Measurements from ENCODE around the gene UEVLD. TPM values are rescaled to one million over a fixed set of nuclear protein-coding genes. Genes with fewer than 3 reads are reported as not detected.

The UEVLD gene
- total RNA-seq, 1 donor: 33.2 TPM

DNA sequence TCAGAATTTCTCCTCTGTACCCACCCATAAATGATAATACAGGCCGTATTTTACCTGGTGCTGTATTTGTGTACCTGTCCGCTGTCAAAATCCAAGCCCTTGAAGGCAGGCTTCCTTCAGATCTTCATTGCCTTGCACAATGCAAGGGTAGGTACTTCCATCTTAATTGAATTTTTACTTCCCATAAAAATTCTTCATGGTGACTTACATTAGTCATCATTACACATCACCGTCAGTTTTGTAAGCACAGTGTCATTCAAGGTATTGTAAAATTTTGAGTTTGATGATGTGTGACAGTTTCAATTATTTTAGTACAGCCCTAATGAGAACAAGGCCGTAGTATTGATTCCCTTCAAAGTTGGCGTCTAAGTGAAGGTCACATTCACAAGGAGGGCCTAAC, 61.0 kb downstream of the UEVLD start:
- H3K4me3 ChIP-seq (ENCODE audit: low read depth, low read length): peak overlapping the region; percentile 96
- TF ChIP-seq, protein P1, sequence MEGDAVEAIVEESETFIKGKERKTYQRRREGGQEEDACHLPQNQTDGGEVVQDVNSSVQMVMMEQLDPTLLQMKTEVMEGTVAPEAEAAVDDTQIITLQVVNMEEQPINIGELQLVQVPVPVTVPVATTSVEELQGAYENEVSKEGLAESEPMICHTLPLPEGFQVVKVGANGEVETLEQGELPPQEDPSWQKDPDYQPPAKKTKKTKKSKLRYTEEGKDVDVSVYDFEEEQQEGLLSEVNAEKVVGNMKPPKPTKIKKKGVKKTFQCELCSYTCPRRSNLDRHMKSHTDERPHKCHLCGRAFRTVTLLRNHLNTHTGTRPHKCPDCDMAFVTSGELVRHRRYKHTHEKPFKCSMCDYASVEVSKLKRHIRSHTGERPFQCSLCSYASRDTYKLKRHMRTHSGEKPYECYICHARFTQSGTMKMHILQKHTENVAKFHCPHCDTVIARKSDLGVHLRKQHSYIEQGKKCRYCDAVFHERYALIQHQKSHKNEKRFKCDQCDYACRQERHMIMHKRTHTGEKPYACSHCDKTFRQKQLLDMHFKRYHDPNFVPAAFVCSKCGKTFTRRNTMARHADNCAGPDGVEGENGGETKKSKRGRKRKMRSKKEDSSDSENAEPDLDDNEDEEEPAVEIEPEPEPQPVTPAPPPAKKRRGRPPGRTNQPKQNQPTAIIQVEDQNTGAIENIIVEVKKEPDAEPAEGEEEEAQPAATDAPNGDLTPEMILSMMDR (IDR thresholded peaks at IDR 0.05; ENCODE audit: insufficient read depth, low read depth, low read length): no peak
- peak; percentile 23 for DNase-seq (ENCODE audit: low read depth)

DNA sequence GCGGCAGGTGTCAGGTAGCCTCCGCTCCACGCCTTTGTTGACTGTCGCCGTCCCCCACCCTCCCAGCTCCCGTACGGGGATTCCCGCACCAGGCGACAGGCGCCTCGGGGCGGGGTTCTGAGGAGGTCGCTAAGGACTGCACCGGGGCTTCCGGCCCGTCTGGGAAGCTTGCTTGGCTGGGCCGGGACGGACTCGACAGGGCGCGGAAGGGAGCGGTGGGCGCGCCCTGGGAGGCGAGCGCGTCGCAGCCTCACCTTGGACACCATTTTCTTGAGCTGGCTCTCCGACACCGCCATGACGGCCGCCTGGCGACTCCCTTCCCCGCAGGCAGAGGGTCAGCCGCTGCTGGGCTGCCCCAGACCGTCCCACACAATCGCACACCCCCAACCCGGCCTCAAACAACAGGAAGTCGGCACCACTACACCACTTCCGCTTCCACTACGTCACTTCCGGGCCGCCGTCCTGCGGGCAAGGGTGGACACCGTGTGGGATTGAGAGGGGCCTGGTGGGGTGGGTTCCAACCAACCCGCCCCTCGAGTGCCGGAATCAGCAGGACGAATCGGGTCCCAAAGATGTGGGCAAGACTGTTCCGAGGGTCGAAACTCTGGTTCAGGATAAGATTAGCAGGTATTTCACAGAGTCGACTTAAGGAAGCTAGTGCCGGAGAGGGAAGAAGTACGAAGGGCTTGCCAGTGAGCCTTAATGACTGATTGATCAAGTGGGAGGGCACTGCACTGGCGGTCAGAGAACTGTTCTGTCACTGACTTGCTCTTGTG, 61.8 kb downstream of the UEVLD start, which contains the start of gene TSG101:
Gene TSG101 (minus strand): TSS at position 422 of the 776 bp plus-strand sequence. CDS start 126 bp downstream, at position 296.
- peak; percentile 96 for DNase-seq (ENCODE audit: low read depth)
- TF ChIP-seq, protein P1 (IDR thresholded peaks at IDR 0.05; ENCODE audit: insufficient read depth, low read depth, low read length): no peak
- H3K4me3 ChIP-seq (ENCODE audit: low read depth, low read length): peak within 1 kb of the TSS; percentile 96

DNA sequence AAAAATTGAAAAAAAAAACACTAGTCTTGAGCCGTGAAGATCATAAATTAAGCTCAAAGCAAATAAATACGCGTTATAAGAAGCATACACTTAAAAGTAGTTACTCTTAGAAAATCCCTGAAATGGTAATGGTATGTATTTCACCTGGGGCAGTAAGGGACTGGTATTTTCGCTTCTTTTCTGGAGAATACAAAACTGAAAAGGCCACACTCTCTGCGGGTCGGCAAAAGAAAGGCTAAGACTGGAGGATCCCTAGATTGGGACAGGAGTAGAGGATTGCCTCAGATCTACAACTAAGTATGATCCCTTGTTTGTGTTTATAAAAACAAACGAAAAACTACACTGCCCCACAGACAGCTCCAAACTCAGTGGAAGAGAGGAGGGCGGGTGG, 62.4 kb downstream of the UEVLD start:
- no peak for DNase-seq (ENCODE audit: low read depth)
- TF ChIP-seq, protein P1 (IDR thresholded peaks at IDR 0.05; ENCODE audit: insufficient read depth, low read depth, low read length): no peak
- peak overlapping the region; percentile 96 for H3K4me3 ChIP-seq (ENCODE audit: low read depth, low read length)

DNA sequence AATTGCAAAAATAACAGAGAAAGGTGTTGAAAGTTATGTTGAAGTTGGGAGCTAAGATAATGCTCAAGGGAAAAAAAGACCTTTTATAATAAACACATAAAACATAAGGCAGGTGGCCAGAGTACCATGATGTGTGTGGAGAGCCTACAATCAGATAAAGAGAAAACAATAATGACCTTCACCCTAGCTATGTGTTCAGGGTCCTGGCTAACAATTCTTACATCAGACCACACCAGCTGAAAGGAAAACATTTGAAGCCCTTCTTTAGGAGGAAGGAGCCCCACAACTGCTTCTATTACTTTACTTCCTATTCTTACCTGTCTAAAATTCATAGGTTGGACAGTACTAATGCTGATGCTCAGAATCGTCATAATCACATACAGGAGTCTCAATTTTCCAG, 64.3 kb downstream of the UEVLD start:
- H3K4me3 ChIP-seq (ENCODE audit: low read depth, low read length): no peak overlapping the region
- DNase-seq (ENCODE audit: low read depth): no peak
- TF ChIP-seq, protein P1 (IDR thresholded peaks at IDR 0.05; ENCODE audit: insufficient read depth, low read depth, low read length): no peak

DNA sequence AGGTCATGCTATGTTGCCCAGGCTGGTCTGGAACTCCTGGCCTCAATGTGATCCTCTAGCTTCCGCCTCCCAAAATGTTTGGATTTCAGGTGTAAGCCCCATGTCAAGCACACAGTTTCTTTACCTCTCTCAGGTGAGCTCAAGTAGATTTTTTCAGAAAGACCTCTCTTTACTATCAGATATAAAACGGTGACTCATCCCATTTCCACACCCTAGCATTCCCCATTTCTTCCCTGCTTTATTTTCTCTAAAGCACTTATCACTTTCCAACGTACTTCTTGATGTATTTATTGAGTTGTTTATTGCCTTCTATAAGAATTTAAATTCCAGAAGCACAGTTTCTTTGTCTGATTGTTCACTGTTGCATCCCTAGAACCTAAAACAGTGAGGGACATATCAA, 65.5 kb downstream of the UEVLD start:
- DNase-seq (ENCODE audit: low read depth): no peak
- H3K4me3 ChIP-seq (ENCODE audit: low read depth, low read length): no peak overlapping the region
- TF ChIP-seq, protein P1 (IDR thresholded peaks at IDR 0.05; ENCODE audit: insufficient read depth, low read depth, low read length): no peak

DNA sequence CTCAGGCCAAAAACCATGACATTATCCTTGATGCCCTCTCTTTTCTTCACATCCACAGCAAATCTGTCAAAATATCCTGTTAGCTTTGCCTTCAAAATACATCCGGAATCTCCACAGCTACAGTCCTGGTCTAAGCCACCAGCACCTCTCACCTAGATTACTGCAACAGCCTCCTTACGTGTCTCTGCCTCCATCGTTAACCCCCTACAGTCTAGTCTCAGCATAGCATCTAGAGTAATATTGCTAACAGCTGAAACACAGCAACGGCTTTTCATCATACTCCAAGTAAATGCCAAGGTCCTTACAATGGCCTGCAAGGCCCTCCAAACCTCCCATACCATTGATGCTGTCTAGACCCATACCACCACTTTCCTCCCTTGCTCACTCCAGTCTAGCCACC, 66.1 kb downstream of the UEVLD start:
- TF ChIP-seq, protein P1 (IDR thresholded peaks at IDR 0.05; ENCODE audit: insufficient read depth, low read depth, low read length): no peak
- DNase-seq (ENCODE audit: low read depth): no peak
- H3K4me3 ChIP-seq (ENCODE audit: low read depth, low read length): no peak overlapping the region

Measured in fibroblast of villous mesenchyme (primary cell).